Left ventricle myocardium superior (tissue), 1 donor: Measurements from ENCODE around the gene CDK18. TPM values are rescaled to one million over a fixed set of nuclear protein-coding genes. Genes with fewer than 3 reads are reported as not detected.

Experiments
- ATAC-seq: fragments of 200-7000 bp; cut with Tn5 transposase; one replicate; pipeline ENCODE4 v1.9.1; 2020; ENCODE audit warnings: mild to moderate bottlenecking, moderate library complexity
- DNase-seq: peaks from one replicate; pipeline ENCODE4 v3.0.0-alpha.2; 2020
- intact Hi-C: fragments of 100-400 bp; cut with micrococcal nuclease; formaldehyde crosslinking; loops from one replicate; pipeline ENCODE4 v1.11.0; 2022
- total RNA-seq: library from RNA; stranded (reverse); fragmentation: NEBNext Ultra II Directional; extraction: Animal tissue kit (Norgen Biotek cat#: 25700); gene quantifications from one replicate; pipeline ENCODE4 v1.2.1, GENCODE V29; 2021
- donor health status: DM: no; HTN: yes; CAD: no; lungs with severe emphysema.

Gene CDK18
- total RNA-seq, 1 donor from 2014 or later, result 209 TPM

- no peak for ATAC-seq
- intact Hi-C loops, result no loop called here
- DNase-seq, result no peak
Measured at GRCh38 chr1:205577874-205578658, 73.6 kb downstream of the CDK18 start.

GRCh38 chr1:205578780-205579571 is 74.5 kb downstream of the CDK18 start:
- intact Hi-C loops, result no loop called here
- no peak for ATAC-seq

GRCh38 chr1:205579711-205580110 is 75.2 kb downstream of the CDK18 start:
- intact Hi-C loops, result no loop called here
- DNase-seq, result no peak
- ATAC-seq, result no peak

More at GRCh38 chr1:205578780-205579571, 74.5 kb downstream of the CDK18 start:
- no peak for DNase-seq

GRCh38 chr1:205580140-205580922 is 75.9 kb downstream of the CDK18 start:
- ATAC-seq (no peak), DNase-seq (no peak)
- intact Hi-C loops, result no loop called here

GRCh38 chr1:205580923-205581180 is 76.4 kb downstream of the CDK18 start:
- no peak for ATAC-seq
- DNase-seq, result no peak
- intact Hi-C loops, result no loop called here

GRCh38 chr1:205581321-205581980 is 77.0 kb downstream of the CDK18 start:
- intact Hi-C loops, result no loop called here
- DNase-seq, result no peak
- no peak for ATAC-seq

- intact Hi-C loops, result no loop called here
- no peak for DNase-seq
Measured at GRCh38 chr1:205582046-205582445, 77.6 kb downstream of the CDK18 start.

More at GRCh38 chr1:205582046-205582445, 77.6 kb downstream of the CDK18 start:
- ATAC-seq, result peak; percentile 15

Other genes with a start within 250 kb of the CDK18 start
- gene NUAK2, start 182.9 kb upstream of the CDK18 start, total RNA-seq, result 1.5 TPM
- not detected for gene KLHDC8A, start 147.7 kb upstream of the CDK18 start, total RNA-seq
- not detected for gene LEMD1, start 82.6 kb upstream of the CDK18 start, total RNA-seq
- gene BLACAT1, start 48.6 kb upstream of the CDK18 start, total RNA-seq, result not detected
- 40.5 TPM for gene ELK4, start 127.3 kb downstream of the CDK18 start, total RNA-seq
- gene SLC45A3, start 175.8 kb downstream of the CDK18 start, total RNA-seq, result 6.6 TPM
- 202 TPM for gene NUCKS1, start 245.5 kb downstream of the CDK18 start, total RNA-seq